T-helper 2 cell (primary cell): Measurements from ENCODE around the gene GRXCR1.

ENCODE experiments used
- DNase-seq, 5 experiments: peaks; one replicate each; pipeline versions ENCODE4 v3.0.0 to v3.0.0-alpha.2; 2012 to 2022

GRXCR1 gene

DNA sequence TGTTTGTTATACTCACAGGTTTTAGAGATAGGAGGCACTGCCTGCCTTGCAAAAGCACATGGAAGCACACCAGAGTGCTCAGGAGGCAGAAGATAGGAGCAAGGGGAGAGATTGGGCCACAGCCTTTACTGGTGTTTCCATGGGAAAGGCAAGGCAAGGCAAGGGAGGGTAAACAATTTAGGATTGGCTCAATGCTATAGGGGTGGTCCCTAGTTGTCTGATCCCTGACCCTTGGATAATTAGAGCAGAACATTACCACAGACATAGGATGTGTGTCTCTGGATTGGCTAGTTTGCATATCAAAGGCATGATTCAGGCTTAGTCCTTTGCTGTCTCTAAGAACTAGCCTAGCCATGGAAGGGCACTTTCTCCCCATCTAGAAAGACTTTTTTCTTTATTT, 36.1 kb downstream of the GRXCR1 start:
- no peak for DNase-seq

DNA sequence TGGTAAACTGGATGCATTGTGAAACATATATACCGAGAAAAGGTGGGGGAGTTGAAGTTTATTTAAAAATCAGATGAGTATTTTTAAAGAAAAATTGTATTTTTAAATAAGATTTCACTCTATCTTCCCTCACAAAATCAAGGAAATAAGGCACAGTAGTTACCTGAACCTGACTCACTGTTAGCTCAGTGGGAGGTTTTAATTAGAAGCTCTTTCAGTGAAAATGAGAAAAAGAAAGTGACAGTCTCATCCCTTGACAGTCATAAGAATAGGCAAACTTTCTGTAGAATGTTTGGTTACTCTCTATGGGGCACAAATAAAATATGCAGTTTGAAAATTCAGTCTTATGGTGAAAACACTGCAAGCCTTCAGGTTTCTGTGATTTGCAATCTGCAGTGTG, 49.7 kb downstream of the GRXCR1 start:
- no peak for DNase-seq

DNA sequence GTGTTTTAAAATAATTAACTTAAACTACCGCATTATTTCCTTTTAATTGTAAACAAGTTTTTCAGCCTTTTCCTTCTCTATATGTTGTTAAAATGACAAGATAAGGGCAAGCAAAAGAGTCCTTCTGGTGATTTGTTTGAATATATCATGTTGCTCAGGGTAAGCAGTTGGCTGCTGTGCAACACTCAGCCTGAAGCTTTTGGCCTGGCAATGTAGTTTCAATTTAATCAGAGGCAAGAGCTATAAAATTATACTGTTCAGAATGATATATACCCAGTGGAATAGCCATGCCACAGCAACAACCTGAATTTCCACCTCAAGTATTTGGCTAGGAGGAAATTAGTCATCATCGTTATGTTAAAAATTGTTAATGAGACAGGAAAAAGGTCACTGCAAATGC, 53.4 kb downstream of the GRXCR1 start:
- no peak for DNase-seq

DNA sequence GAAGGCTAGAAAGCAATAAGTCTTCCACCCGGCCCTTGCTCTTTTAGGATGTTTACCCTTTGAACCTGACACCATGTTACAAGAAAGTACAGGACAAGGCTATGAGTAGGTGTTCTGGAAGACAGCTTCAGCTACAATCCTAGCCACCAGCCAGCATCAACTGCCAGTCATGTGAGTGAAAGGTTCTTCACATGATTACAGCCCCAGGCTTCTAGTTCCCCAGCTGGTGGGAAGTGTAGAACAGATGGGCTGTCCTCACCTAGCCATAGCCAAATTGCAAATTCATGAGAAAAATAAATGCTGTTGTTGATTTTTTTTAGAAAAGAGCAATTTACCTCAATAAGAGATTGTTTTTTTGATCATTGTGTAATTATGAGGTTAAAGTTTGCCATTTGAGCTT, 60.8 kb downstream of the GRXCR1 start:
- no peak for DNase-seq

DNA sequence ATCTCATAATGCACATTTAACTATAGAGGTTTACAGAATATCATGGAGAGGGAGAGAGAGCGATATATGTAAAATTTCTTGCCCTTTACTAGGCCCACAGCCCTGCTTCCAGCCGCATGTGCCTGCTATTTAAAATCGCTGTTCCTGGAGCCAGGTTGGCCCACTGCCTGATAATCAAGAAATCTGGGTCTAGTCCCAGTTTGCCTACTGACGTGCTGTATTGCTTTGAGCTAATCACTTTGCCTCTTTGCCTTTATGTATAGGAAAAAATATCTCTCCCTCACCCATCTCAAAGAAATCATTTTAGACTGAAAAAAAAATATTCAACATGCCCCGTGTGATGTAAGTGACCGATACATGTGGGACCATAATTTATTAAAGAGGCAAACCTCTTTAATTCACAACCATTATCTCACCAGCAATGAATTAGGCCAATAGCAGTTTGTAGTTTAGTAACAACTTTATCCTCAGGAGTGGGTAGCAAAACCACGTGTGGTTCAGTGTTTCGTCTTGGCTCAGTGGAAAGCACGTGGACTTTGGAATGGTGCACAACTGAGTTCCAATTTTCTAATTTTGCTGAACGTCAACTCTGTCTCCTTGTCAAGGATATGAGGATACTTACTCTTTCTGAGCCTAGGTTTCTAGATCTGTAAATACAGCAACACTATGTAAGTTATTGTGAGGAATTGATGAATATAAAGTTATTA, 62.6 kb downstream of the GRXCR1 start:
- no peak for DNase-seq

DNA sequence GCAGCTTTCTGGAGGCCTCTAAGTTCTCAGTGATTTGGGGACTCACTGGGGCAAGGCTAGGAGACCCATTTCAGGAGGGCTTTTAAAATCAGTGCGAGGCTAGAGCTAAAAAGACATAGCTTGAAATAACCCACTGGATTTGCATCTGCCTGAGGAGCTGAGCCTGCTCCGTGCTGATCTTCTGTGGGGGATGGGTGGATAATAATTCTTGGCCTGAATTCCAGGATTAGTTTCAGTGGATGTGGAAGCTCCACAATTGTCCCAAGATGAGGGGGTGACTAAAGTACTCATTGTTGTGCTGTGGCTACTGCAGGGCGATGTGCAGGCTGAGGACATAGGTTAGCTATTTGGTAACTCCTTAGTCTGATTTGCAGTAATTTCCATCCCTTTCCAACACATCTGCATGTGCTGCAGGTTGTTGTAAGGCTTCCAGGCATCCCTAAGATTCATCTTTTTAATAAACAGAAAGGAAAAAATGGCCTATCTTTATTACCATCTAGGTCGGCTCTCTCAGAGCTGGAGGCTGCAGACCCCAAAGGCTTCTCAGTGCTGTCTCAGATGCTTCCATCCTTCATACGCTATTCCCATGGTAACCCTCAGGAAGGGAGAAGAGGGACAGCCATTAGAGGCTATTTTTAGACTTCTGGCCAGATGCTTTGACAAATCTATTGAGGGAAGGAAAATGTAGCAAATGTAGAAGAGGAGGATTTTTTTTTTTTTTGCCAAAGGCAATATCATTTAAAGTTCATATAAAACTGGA, 63.4 kb downstream of the GRXCR1 start:
- DNase-seq: no peak

DNA sequence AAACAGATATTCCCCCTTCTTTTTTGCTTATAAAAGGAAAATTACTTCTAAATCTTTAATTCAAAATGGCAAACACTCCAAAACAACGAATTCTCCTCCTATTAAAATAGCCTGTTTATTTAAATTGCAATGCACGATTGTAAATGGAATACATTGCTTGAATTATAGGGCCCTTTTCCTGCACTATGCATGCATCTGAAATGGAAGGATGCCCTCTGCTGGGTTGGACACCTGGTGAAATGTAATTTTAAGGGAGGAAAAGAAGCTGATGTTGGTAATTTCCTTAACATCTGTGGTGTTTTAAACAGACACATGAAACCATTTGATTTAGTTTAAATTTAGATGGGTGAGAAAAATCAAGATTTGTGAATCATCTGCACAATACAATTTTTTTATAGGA, 72.8 kb downstream of the GRXCR1 start:
- DNase-seq: no peak

DNA sequence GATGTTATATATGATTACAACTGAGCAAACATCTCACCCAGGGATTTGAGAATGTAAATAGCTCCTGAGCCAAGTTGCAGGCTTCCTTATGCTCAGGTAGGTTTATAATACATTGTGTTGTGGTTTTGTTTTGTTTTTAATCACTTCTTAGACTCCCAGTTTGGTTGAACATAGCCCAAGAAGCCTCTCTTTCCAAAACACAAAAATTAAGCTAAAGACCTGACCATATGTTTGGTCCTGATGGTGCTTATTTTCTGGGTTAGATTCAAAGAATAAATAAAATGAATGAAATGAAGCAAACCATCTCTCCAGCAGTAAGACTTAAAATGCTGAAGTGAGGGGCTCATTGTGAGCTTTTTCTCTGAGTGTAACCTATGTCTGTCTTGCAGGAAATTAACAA, 93.5 kb downstream of the GRXCR1 start:
- no peak for DNase-seq

DNA sequence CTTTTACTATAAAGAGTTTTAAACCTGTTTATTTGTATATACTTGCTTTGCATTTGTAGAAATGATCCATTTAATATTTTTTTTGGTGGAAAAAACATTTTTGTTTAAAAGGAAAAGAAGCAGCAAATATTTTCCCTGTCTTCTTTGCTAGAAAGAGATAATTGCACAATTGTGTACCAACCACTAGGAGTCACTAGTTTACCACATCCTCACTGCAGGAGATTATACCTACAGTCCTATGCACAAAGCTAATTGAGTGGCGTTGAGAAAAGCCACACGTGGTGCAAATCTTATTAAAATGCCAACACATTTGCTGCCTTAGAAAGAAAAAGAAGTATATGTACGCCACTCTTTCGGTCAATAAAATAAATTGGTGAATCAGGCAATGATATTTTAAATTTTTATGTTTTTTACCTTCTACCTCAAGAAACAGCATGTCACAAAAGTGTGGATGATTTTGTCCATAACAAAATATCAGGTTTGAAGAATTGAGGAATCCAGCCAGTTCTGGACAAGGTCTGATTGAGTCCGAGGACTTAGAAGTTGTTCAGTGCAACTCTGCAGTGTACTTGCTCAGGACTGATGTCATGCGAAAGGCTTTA, 102.9 kb downstream of the GRXCR1 start:
- peak in 1 of 5 experiments; percentile 12 for DNase-seq

DNA sequence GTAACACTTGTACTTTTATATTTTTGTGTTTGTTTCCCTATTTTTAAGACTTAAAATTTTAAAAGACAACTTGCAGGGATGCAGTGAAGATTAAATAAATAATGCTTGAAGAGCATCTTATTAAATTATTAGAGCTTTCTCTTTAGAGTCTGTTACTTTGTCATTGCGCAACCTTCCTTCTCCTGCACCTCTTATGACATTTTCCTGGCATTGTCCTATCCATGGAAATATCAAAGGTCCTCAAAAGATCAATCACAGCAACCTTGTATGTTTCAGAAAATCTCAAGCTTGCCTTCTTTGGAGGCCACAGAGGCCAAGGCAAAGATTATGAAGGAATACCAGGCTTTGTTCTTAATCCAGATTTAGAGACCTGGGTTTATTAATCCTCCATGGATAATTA, 116.3 kb downstream of the GRXCR1 start:
- no peak for DNase-seq

DNA sequence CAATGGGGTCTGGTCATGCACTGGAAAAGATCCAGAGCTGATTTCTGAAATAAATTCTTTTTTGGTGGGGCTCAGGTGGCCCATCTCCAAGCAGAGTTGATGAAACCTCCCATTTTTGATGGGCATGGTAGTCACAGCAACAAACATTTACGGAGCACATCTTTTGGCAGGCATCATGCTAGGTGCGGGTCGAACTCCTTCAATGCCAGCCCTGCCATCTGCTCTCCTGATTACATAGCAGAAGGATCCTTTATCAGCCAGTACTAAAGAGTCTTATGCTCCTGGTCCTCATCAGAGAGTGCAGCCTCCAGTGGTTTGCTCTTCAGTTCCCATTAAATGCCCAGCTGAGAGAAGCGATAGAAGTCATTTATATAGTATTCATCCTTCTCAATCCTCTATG, 121.7 kb downstream of the GRXCR1 start:
- DNase-seq: no peak

DNA sequence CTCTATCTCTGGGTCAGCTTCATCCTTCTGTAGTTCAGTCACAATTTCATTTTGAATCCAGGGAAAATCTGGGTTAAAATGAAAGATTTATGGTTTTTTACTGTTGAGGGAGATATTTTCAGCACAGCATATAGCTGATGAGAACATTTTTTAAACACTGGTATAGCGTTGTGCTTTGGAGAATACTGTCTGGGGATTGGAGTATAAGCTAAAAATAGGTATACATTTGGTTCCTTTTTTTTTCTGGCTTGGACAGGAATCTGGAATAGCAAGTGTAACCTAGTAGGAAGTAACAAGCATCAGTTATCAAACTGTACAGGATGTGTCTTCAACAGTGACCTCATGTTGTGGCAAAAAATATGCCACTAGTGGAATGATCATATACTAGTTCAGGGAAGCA, 149.1 kb downstream of the GRXCR1 start:
- no peak for DNase-seq

DNA sequence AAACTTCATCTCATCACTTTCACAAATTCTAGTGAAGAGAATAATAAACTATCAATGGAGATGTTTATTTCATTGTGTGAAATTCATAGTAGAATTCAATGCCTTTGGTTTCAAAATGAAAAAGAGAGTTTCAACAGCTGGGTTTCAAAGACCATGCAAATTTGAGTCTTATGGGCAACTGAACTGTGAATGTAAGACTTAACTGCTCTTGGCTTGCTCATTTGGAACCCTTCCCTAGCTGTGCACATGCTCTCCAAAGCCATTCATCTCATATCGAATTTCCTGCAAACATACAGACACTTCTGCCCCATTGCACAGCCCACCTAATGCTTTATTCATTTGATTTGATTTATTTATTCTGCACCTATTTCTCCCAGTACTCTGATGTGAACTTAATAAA, 154.5 kb downstream of the GRXCR1 start:
- no peak for DNase-seq

DNA sequence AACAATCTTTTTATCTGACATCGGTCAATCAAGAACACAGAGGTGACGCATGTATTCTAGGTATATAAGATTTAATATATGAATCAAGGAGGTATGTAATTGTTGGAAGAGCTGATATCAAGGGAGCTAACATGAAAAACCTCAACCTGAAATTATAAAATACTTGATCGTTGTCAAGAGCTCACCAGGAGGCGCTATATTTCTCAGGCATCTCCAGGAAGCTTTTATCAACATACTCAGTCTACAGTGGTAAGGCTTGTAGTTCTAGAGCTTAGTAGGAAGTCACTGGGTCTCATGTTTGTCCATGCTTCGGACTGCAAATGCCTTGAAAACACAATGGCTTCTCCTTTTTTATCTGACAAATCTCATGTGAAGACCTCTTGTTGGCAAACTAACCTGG, 156.1 kb downstream of the GRXCR1 start:
- no peak for DNase-seq

DNA sequence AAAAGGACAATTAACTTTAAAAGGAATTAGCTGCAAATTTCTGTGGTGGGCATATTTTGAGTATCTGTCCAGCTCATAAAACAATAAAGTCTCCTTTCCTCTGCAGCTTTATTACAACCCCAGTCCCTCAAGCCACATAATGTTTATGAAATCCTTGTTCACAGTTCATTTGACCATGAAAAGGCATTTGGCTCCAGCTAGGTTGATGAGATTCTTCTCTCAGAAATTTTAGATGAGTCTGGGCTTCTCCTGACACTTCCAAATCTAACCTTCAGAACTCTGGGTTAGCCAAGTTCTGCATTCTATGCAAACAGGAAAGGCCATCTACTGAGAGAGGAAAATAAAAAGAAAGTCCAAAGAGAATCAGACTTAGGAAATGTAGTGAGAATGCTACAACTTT, 156.8 kb downstream of the GRXCR1 start:
- no peak for DNase-seq

DNA sequence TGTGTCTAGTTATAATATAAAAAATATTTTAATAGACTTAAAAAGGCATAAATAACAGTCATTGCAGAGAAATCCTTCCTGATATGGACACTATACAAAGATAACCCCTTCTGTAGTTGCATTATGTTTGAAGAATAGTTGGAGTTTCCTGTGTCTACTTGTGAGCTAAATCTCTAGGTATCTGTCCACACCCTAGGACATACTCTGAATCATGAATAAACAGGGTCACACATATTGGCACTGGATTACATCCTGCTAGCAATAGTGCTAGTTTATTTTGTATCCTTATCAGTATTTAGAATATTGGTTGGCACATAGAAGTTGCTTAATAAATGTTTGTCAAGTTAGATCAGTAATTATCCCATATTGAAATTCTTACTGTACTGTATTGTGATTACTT, 173.9 kb downstream of the GRXCR1 start:
- DNase-seq: no peak

DNA sequence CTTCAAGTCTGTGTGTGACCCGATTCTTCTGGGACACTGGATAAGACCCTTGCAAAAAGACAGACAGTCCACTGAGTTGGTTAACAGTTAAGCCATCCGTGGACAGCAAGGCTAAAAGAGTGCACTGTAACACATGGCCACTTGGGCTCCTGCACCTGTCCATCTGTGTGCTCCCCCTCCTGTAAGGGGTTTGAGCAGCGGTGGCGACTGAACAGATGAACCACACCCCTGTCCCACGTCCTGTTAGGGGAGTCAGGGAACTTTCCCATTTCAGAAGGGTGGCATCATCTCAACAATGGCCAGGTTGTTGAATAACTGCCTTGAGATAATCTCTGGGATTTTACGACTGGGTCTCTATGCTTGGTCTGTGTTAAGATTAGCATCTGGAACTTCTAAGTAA, 178.6 kb downstream of the GRXCR1 start:
- no peak for DNase-seq
